Left lung (tissue), 10 donors: ENCODE measurements around the gene SLC28A3. TPM values are rescaled to one million over a fixed set of nuclear protein-coding genes. Genes with fewer than 3 reads are reported as not detected.

Experiments used
- ATAC-seq: fragments of 200-7000 bp; cut with Tn5 transposase; one replicate; pipeline ENCODE4 v1.9.1; 2020; ENCODE audit warnings: moderate library complexity
- DNase-seq, 4 donors: peaks; one replicate each; pipeline ENCODE4 v3.0.0-alpha.2; 2013 to 2020
- H3K27ac ChIP-seq, 2 donors: fragments of 200-600 bp; sonication (generic) in 1 of 2; one replicate each; pipeline versions ENCODE4 v1.5.0 to v1.8.0; 2020 to 2021
- H3K27me3 ChIP-seq, 2 donors: fragments of 200-600 bp; sonication (generic) in 1 of 2; one replicate each; pipeline versions ENCODE4 v1.5.0 to v1.8.0; 2020 to 2021
- H3K36me3 ChIP-seq, 2 donors: fragments of 200-600 bp; sonication (generic) in 1 of 2; one replicate each; pipeline versions ENCODE4 v1.5.0 to v1.8.0; 2020 to 2021
- H3K4me1 ChIP-seq, 2 donors: fragments of 200-600 bp; one replicate each; pipeline ENCODE4 v1.8.0; 2021
- H3K4me3 ChIP-seq, 2 donors: fragments of 200-600 bp; sonication (generic) in 1 of 2; one replicate each; pipeline versions ENCODE4 v1.5.0 to v1.8.0; 2020 to 2021; ENCODE audit warnings: mild to moderate bottlenecking in 1 of 2
- H3K9me3 ChIP-seq, 2 donors: fragments of 200-600 bp; sonication (generic) in 1 of 2; one replicate each; pipeline versions ENCODE4 v1.5.0 to v1.8.0; 2020 to 2021
- CTCF ChIP-seq, 2 donors: fragments of 200-600 bp; sonication (generic) in 1 of 2; IDR thresholded peaks; one replicate each; pipeline versions ENCODE4 v1.5.0 to v1.8.0; 2021; ENCODE audit warnings: antibody characterized with exemption in 2 of 2
- intact Hi-C, 2 donors: fragments of 100-400 bp; cut with DNase I; formaldehyde crosslinking; loops; one replicate each; pipeline versions ENCODE4 v1.11.2 to v1.14.2; 2022
- polyA plus RNA-seq, 6 donors: library from polyadenylated mRNA; unstranded; fragments of 120-200 nt; gene quantifications; one replicate each; pipeline ENCODE4 v1.2.1, GENCODE V29; 2013; ENCODE audit not compliant: insufficient read length in 6 of 6
- total RNA-seq, 2 donors: library from RNA; stranded (reverse); fragmentation: NEBNext Ultra II Directional; extraction: Animal tissue kit (Norgen Biotek cat#: 25700); gene quantifications; one replicate each; pipeline ENCODE4 v1.2.1, GENCODE V29; 2021
- donor health status: DM: no; HTN: yes; CAD: no.
- donor health status: DM: no; HTN: no; CAD: no.

SLC28A3 gene
- total and polyA plus RNA-seq, 8 donors, result 0.23 to 1.5 (median 0.30) TPM

GRCh38 chr9:84296146-84296843 is 44.3 kb downstream of the SLC28A3 start:
- DNase-seq (peak in 1 of 4 donors; percentile 50), ATAC-seq (peak; percentile 71)
- Histone ChIP-seq H3K4me3 (no peak overlapping the region), H3K27me3 (no peaks in the 10 kb centered on the region), H3K36me3 (no peaks in the 10 kb centered on the region), H3K4me1 (peaks cover 0 to 30% of the 10 kb centered on the region in 2 donors), H3K27ac (peak overlapping the region in 1 of 2 donors; percentile 65), H3K9me3 (no peaks in the 10 kb centered on the region)
- intact Hi-C loops, result no loop called here
- no peak for TF ChIP-seq CTCF (IDR thresholded peaks at IDR 0.05)

- Histone ChIP-seq H3K9me3 (no peaks in the 10 kb centered on the region), H3K27ac (no peak overlapping the region), H3K27me3 (no peaks in the 10 kb centered on the region), H3K4me1 (peaks cover 0 to 30% of the 10 kb centered on the region in 2 donors), H3K36me3 (no peaks in the 10 kb centered on the region), H3K4me3 (no peak overlapping the region)
- ATAC-seq (peak; percentile 30), DNase-seq (no peak)
- intact Hi-C loops, result no loop called here
- TF ChIP-seq CTCF (IDR thresholded peaks at IDR 0.05), result no peak
Measured at GRCh38 chr9:84294241-84294950, 46.2 kb downstream of the SLC28A3 start.

- peak; percentile 43 for ATAC-seq
- intact Hi-C loops, result no loop called here
- Histone ChIP-seq H3K27ac (peak overlapping the region in 1 of 2 donors; percentile 72), H3K27me3 (no peaks in the 10 kb centered on the region), H3K9me3 (no peaks in the 10 kb centered on the region), H3K4me3 (no peak overlapping the region), H3K36me3 (no peaks in the 10 kb centered on the region), H3K4me1 (peaks cover 0 to 30% of the 10 kb centered on the region in 2 donors)
- no peak for DNase-seq
- no peak for TF ChIP-seq CTCF (IDR thresholded peaks at IDR 0.05)
Measured at GRCh38 chr9:84293001-84293798, 47.4 kb downstream of the SLC28A3 start.

GRCh38 chr9:84285381-84285780 is 55.2 kb downstream of the SLC28A3 start:
- no peaks in the 10 kb centered on the region for H3K4me1 ChIP-seq
- no peaks in the 10 kb centered on the region for H3K9me3 ChIP-seq
- intact Hi-C loops, result no loop called here
- H3K36me3 ChIP-seq, result no peaks in the 10 kb centered on the region
- ATAC-seq (no peak), DNase-seq (no peak)
- H3K27ac ChIP-seq, result no peak overlapping the region
- no peak overlapping the region for H3K4me3 ChIP-seq
- TF ChIP-seq CTCF (IDR thresholded peaks at IDR 0.05), result no peak
- H3K27me3 ChIP-seq, result no peaks in the 10 kb centered on the region

- TF ChIP-seq CTCF (IDR thresholded peaks at IDR 0.05), result no peak
- Histone ChIP-seq H3K36me3 (no peaks in the 10 kb centered on the region), H3K4me1 (no peaks in the 10 kb centered on the region), H3K9me3 (no peaks in the 10 kb centered on the region), H3K4me3 (no peak overlapping the region), H3K27ac (no peak overlapping the region), H3K27me3 (no peaks in the 10 kb centered on the region)
- intact Hi-C loops, result no loop called here
- DNase-seq (no peak), ATAC-seq (no peak)
Measured at GRCh38 chr9:84283946-84284345, 56.6 kb downstream of the SLC28A3 start.
